ENCODE results near the gene SUGCT.

DNA sequence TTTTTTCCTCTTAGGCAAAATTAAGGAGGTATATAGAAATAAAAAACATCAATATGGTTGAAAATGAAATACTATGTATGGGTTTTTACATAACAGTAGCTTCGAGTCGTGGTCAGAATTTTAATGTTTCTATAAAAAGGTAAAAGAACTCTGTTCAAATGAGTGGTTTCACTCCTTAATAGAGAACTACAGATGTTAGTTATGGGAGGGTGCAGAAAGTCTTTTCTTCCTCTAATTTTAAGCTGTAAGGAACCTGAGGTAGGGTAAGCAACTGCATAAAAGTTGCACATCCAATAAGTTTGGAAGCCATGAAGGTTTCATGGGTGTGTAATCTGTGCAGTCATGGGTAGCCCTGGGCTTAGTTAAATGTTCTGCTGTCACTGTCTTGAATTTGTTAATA lies 141.3 kb downstream of the SUGCT start:
- TF ChIP-seq, protein P1, sequence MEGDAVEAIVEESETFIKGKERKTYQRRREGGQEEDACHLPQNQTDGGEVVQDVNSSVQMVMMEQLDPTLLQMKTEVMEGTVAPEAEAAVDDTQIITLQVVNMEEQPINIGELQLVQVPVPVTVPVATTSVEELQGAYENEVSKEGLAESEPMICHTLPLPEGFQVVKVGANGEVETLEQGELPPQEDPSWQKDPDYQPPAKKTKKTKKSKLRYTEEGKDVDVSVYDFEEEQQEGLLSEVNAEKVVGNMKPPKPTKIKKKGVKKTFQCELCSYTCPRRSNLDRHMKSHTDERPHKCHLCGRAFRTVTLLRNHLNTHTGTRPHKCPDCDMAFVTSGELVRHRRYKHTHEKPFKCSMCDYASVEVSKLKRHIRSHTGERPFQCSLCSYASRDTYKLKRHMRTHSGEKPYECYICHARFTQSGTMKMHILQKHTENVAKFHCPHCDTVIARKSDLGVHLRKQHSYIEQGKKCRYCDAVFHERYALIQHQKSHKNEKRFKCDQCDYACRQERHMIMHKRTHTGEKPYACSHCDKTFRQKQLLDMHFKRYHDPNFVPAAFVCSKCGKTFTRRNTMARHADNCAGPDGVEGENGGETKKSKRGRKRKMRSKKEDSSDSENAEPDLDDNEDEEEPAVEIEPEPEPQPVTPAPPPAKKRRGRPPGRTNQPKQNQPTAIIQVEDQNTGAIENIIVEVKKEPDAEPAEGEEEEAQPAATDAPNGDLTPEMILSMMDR (IDR thresholded peaks at IDR 0.05; ENCODE audit: low read length), result no peak
- TF ChIP-seq EZH2 (optimal IDR thresholded peaks at IDR 0.05; ENCODE audit: low read depth, low read length) (no peak), EZH2phosphoT487 (IDR thresholded peaks at IDR 0.05; ENCODE audit: low read length) (no peak)
